HepG2 (cell line): Measurements from ENCODE around the gene MORN1. TPM values are rescaled to one million over a fixed set of nuclear protein-coding genes. Genes with fewer than 3 reads are reported as not detected.

Source experiments
- ATAC-seq: fragments of 200-7000 bp; cut with Tn5 transposase; 3 replicates; pipeline ENCODE4 v1.9.1; 2020; ENCODE audit warnings: mild to moderate bottlenecking, moderate library complexity
- BruUV-seq: library from RNA; stranded (reverse); fragments of 400-500 nt; replicated peaks from 2 replicates; lab custom pipeline; 2021; lab: Mats Ljungman, UMichigan
- CTCF ChIA-PET: fragments of 300-600 bp; formaldehyde crosslinking; extraction: SDS; loops from one replicate; lab custom pipeline; 2021; ENCODE audit warnings: low total read pairs, inconsistent platforms, low intra/inter-chr PET ratio; lab: Yijun Ruan, JAX
- POLR2A ChIA-PET: fragments of 350-600 bp; sonication (Branson Sonifier 250); formaldehyde crosslinking; loops from one replicate; lab custom pipeline; 2020; ENCODE audit warnings: antibody characterized with exemption, inconsistent platforms; lab: Yijun Ruan, JAX
- DNase-seq: peaks from one replicate; pipeline ENCODE4 v3.0.0-alpha.2; 2015; ENCODE audit warnings: low spot score
- FAIRE-seq: peaks from 3 replicates; lab custom pipeline; 2011; peaks lifted over from hg19 to GRCh38; lab: Jason Lieb, UNC
- H2AFZ ChIP-seq: one replicate; pipeline ENCODE4 v1.6.1; 2011; ENCODE audit warnings: low read length, inconsistent platforms
- H3K27ac ChIP-seq: fragments of 300-600 bp; 3 replicates; pipeline ENCODE4 v1.8.0; 2011; ENCODE audit warnings: mixed run types, mild to moderate bottlenecking, mixed read lengths, low read length, inconsistent platforms; ENCODE audit not compliant: insufficient read depth; ENCODE audit errors: extremely low read length
- H3K27me3 ChIP-seq, 2 experiments: fragments of 200-600 bp in 1 of 2; 2 replicates in 1 of 2; 3 replicates in 1 of 2; pipeline versions ENCODE4 v1.6.0 to v1.8.0; 2011; ENCODE audit warnings: low read length in 2 of 2, mild to moderate bottlenecking in 2 of 2, moderate library complexity in 2 of 2, inconsistent platforms in 1 of 2; ENCODE audit not compliant: insufficient read depth in 2 of 2, control insufficient read depth in 1 of 2
- H3K36me3 ChIP-seq, 2 experiments: fragments of 200-600 bp in 1 of 2; replicated peaks in 1 of 2; 2 replicates in 1 of 2; 3 replicates in 1 of 2; pipeline versions ENCODE4 v1.5.1 to v1.8.0; 2011; ENCODE audit warnings: low read length in 2 of 2, inconsistent platforms in 1 of 2; ENCODE audit not compliant: insufficient read depth in 2 of 2, control insufficient read depth in 1 of 2
- H3K4me1 ChIP-seq: 2 replicates; pipeline ENCODE4 v1.5.1; 2012; ENCODE audit warnings: low read length, inconsistent platforms; ENCODE audit not compliant: insufficient read depth
- H3K4me2 ChIP-seq: 2 replicates; pipeline ENCODE4 v1.6.0; 2011; ENCODE audit warnings: low read depth, low read length, inconsistent platforms
- H3K4me3 ChIP-seq, 3 experiments: fragments of 200-600 bp in 1 of 3; sonication (generic), shearing (Covaris generic) in 1 of 3; replicated peaks in 1 of 3; 2 replicates each; pipeline ENCODE4 v1.5.1; 2011 to 2016; ENCODE audit warnings: low read length in 3 of 3, inconsistent platforms in 2 of 3, low read depth in 2 of 3, mild to moderate bottlenecking in 2 of 3, control low read depth in 1 of 3, mixed read lengths in 1 of 3; ENCODE audit not compliant: insufficient read depth in 1 of 3
- H3K79me2 ChIP-seq: one replicate; pipeline ENCODE4 v1.6.1; 2011; ENCODE audit warnings: low read length, inconsistent platforms; ENCODE audit not compliant: insufficient read depth
- H3K9ac ChIP-seq: 2 replicates; pipeline ENCODE4 v1.6.0; 2011; ENCODE audit warnings: mild to moderate bottlenecking, low read depth, low read length, inconsistent platforms; ENCODE audit not compliant: insufficient read depth
- H3K9me3 ChIP-seq: 2 replicates; pipeline ENCODE4 v1.5.1; 2012; ENCODE audit warnings: mild to moderate bottlenecking, low read length
- H4K20me1 ChIP-seq: 2 replicates; pipeline ENCODE4 v1.6.0; 2011; ENCODE audit warnings: inconsistent platforms, mild to moderate bottlenecking, low read length, moderate library complexity; ENCODE audit not compliant: insufficient read depth
- ATF7 ChIP-seq, 2 experiments: fragments of 450-650 bp in 1 of 2; sonication (generic) in 1 of 2; formaldehyde crosslinking in 1 of 2; IDR thresholded peaks; 2 replicates each; pipeline versions ENCODE4 v1.4.0 to v1.6.1; 2016 to 2020; ENCODE audit warnings: antibody characterized with exemption in 1 of 2, mild to moderate bottlenecking in 1 of 2, missing genetic modification reagents in 1 of 2
- CREB1 ChIP-seq, 2 experiments: fragments of 450-650 bp in 1 of 2; IDR thresholded peaks; 2 replicates each; pipeline ENCODE4 v1.6.1; 2016 to 2017; ENCODE audit warnings: control low read depth in 1 of 2, mild to moderate bottlenecking in 1 of 2, missing compliant biosample characterization in 1 of 2, missing genetic modification characterization in 1 of 2
- HNRNPL ChIP-seq: fragments of 200-400 bp; formaldehyde crosslinking; IDR thresholded peaks from 2 replicates; pipeline ENCODE4 v1.6.1; 2017; ENCODE audit warnings: mild to moderate bottlenecking, low read depth, low read length
- HNRNPUL1 ChIP-seq: fragments of 200-400 bp; formaldehyde crosslinking; IDR thresholded peaks from 2 replicates; pipeline ENCODE4 v1.6.1; 2017; ENCODE audit warnings: low read depth, mild to moderate bottlenecking, low read length, moderate library complexity
- SNAPC2 ChIP-seq: sonication (generic); formaldehyde crosslinking; IDR thresholded peaks from 2 replicates; pipeline ENCODE4 v1.8.1; 2022; ENCODE audit warnings: mild to moderate bottlenecking, missing genetic modification reagents
- WGBS: methylation state at CpG from one replicate; pipeline ENCODE4 v1.1.6; 2017; ENCODE audit warnings: low lambda C conversion rate; 5-methylcytosine and 5-hydroxymethylcytosine counted together
- in situ Hi-C: cut with HindIII; loops from 2 replicates; pipeline ENCODE4 v1.10.0; 2017; ENCODE audit warnings: low pct_unique_long_range_greater_than_20kb; ENCODE audit not compliant: extremely low pct_ligation_motif_present
- intact Hi-C: fragments of 100-400 bp; cut with micrococcal nuclease; formaldehyde crosslinking; loops from one replicate; pipeline ENCODE4 v1.10.0; 2022; ENCODE audit not compliant: unreplicated experiment
- polyA plus RNA-seq, 8 experiments: library from polyadenylated mRNA; depleted of rRNA in 3 of 8; stranded (reverse) in 7 of 8; unstranded in 1 of 8; fragments of >200 nt; fragmentation: Illumina TruSeq in 4 of 8; extraction: Trizol in 4 of 8; gene quantifications; 2 replicates each; pipeline versions ENCODE4 v1.2.1 to v1.2.3, GENCODE V29; 2011 to 2016; ENCODE audit warnings: low read depth in 4 of 8, missing spikeins in 1 of 8, mixed read lengths in 1 of 8; ENCODE audit not compliant: insufficient read depth in 1 of 8
- total RNA-seq, 5 experiments: library from RNA; depleted of rRNA; stranded (reverse); fragments of >200 nt; fragmentation: Illumina TruSeq; extraction: Trizol; gene quantifications; 2 replicates each; pipeline ENCODE4 v1.2.3, GENCODE V29; 2016; ENCODE audit warnings: low read depth in 1 of 5

MORN1 gene
- total and polyA plus RNA-seq, 2 of the 13 experiments (the other 11 are each of a cell fraction or from before 2014, with no cell fraction given) = 3.1 to 6.5 TPM

- Histone ChIP-seq H3K9me3 (no peaks in the 10 kb centered on the region), H3K36me3 (no peaks in the 10 kb centered on the region), H3K27me3 (no peaks in the 10 kb centered on the region)
- BruUV-seq = no TSS peak
- TF ChIP-seq HNRNPL (0 out of 2 replicates have a peak, but pooled peaks have one; percentile 38), SNAPC2 (CRISPR knock-in tag) (no peak)
- TF ChIP-seq, all 625 proteins: peak for 1
- POLR2A ChIA-PET = interaction anchor here (0.7 kb wide), 1 partner anchor 156 kb away, joined by 3 read pairs; no protein-coding TSS in a partner anchor
- H3K4me1 ChIP-seq = peaks cover 5% of the 10 kb centered on the region; the same call in 1 of the 2 replicates
- CTCF ChIA-PET = no interaction called here
- no peak overlapping the region for H3K9ac ChIP-seq
- no peak overlapping the region for H3K4me2 ChIP-seq
- WGBS = 72% methylated on average over 6 of the region's 7 CpGs
- H3K4me3 ChIP-seq = no peak overlapping the region
- H4K20me1 ChIP-seq = no peaks in the 10 kb centered on the region
- intact Hi-C loops = no loop called here
- in situ Hi-C loops = no loop called here
- H2AFZ ChIP-seq = no peak overlapping the region
- no peak overlapping the region for H3K27ac ChIP-seq
- no peaks in the 10 kb centered on the region for H3K79me2 ChIP-seq
- FAIRE-seq = no peak
- DNase-seq = no peak
- ATAC-seq = no peak
These were observed 15.5 kb downstream of the MORN1 start for GRCh38 chr1:2375923-2376260.

- no peak for FAIRE-seq
- DNase-seq = no peak
- no peaks in the 10 kb centered on the region for H4K20me1 ChIP-seq
- no peak for TF ChIP-seq HNRNPUL1
- TF ChIP-seq CREB1 (IDR thresholded peaks at IDR 0.05) = peak; percentile 66
- no peak for TF ChIP-seq CREB1 (CRISPR knock-in tag; IDR thresholded peaks at IDR 0.05)
- TF ChIP-seq ATF7 (IDR thresholded peaks at IDR 0.05) = peak; percentile 36; the same call in 1 of the 2 replicates
- no peak for TF ChIP-seq ATF7 (CRISPR knock-in tag; IDR thresholded peaks at IDR 0.05)
- H2AFZ ChIP-seq = no peak overlapping the region
- intact Hi-C loops = no loop called here
- H3K79me2 ChIP-seq = no peaks in the 10 kb centered on the region
- 59% methylated on average over 13 of the region's 23 CpGs for WGBS
- no peak overlapping the region for H3K4me2 ChIP-seq
- H3K27ac ChIP-seq = no peak overlapping the region
- H3K9ac ChIP-seq = no peak overlapping the region
- peaks cover 5% of the 10 kb centered on the region; the same call in 1 of the 2 replicates for H3K4me1 ChIP-seq
- no peak for ATAC-seq
- no TSS peak for BruUV-seq
- no peak overlapping the region for H3K4me3 ChIP-seq
- no peaks in the 10 kb centered on the region for H3K36me3 ChIP-seq
- H3K9me3 ChIP-seq = no peaks in the 10 kb centered on the region
- in situ Hi-C loops = no loop called here
- ChIA-PET POLR2A (interaction anchor here (0.7 kb wide), 1 partner anchor 155 kb away, joined by 3 read pairs; no protein-coding TSS in a partner anchor), CTCF (no interaction called here)
- H3K27me3 ChIP-seq = no peaks in the 10 kb centered on the region
These were observed 16.0 kb downstream of the MORN1 start for GRCh38 chr1:2375246-2375922.
